ENCODE results near the gene TEX53. TPM values are rescaled to one million over a fixed set of nuclear protein-coding genes. Genes with fewer than 3 reads are reported as not detected.

Gene TEX53
- total RNA-seq, 1 donor from 2014 or later, result not detected

DNA sequence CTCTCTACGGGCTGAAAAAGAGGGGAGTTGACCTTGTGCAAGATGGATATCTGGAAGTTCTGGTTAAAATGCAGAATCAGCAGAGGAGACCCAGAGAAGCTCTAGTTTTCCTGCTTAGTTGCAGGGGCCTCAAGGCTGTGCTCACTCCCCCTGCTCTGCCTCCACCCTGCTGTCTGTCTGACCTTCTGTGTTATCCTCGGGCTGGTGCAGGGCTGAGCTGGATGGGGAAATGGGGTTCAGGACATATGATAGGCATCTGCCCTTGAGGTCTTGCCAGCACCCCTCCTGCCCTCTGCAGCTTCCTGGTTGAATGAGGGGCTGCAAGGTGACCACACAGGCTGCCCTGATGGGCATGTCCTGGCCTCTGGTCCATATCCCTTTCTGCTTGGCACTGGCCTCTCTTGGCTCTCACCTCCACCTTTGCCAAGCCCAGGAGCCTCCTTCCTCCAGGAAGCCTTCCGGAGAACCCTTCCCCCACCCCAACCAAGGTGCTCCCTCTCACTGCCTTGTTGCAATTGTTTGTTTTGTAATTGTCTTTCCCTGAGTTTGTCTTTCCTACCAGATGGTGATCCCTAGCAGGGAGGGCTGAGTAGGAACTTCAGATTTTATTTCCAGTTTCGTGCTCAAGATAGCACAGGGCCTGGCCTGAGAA lies 45.2 kb downstream of the TEX53 start:
- no peak for DNase-seq (ENCODE audit: low spot score)
- intact Hi-C loops (cut with DNase I), result no loop called here

DNA sequence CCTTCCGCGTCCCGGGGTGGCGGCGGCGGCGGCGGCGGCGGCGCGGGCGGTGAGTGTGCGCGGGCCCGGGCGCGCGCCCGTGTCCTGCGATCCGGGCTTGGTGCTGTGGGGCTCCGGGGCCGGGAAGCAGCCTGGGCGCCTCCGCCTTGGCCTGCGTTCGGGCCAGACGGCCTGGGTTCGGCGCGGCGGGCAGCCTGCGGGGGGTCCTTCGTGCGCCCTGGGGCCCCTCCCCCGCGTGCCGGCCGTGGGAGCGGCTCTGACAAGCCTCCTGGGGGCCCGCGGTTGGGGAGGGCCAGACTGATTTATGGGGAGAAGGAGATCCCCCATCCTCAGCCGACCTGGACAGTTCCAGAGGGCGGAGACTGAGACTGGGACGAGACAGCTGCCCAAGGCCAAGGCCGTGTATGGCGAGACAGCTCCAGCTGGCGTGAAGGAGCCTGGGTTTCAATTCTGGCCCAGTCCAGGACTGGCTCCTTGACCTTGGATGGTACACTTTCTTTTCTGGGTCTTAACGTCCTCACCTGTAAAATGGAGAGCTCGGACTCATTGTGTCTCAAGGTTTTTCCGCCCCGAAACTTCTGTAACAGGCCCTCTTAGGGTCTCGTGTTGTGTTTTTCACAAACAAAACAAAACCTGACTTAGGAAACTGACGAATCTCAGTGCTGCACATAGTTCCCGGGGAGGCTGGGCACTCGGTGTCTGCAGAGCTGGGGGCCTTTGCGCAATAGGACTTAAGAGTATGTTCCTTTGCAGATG lies 45.9 kb downstream of the TEX53 start:
- intact Hi-C loops (cut with DNase I), result loop anchor here (1.0 kb wide), 1 partner anchor 24 kb away; the partner anchor contains the start of gene ATP6V1G1

DNA sequence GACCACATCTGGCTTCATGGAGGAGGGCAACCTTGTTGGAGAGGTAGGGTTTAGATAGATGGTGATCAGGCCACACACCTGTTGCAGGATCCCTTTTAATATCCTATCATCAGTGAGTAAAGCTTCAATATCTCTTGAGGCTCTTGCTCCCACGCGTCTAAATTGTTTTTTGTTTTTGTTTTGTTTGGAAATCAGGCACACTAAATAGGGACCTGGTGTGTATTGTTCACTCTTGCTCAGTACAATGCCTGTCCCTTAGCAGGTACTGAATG lies 49.1 kb downstream of the TEX53 start:
- intact Hi-C loops (cut with DNase I), result no loop called here
- DNase-seq (ENCODE audit: low spot score), result no peak

More for the DNA sequence above, 45.9 kb downstream of the TEX53 start:
- peak; percentile 80 for DNase-seq (ENCODE audit: low spot score)

DNA sequence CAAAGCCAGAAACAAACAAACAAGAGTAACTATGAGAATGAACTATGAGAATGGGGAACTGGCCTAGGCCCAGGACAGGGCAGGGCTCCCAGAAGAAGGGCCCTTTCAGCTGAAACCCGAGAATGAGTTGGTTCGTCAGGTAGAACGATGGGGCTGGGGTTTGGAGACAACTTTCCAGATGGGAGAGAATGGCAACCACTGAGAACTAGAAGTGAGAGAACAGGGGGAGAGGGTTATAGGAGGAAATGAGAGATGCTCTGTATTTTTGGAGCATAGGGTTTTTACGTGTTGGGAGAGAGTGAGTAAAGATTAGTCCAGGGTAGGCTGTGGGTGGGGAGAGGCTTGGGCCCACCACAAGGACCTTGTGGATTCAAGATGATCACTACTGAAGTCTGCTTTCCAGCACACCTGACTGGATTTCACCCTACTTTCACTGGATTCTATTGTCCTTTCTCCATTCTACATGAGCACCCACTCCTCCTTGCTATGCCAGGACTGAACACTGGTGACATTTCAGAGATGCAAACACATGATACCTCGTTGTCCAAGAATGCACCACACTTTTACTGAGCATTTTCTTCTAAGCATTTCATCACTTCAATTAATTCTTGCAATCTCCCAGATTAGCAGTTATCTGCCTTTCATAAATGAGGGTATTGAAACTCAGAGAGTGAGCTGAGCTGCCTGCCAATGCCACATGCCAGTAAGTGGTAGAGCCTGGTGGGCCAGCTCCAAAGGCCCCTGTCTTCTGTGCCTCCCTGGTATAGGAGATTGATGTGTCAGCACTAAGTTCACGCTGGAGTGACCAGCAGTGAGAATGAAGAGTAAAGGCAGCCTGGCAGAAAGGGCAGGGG lies 49.7 kb downstream of the TEX53 start:
- DNase-seq (ENCODE audit: low spot score), result no peak
- intact Hi-C loops (cut with DNase I), result no loop called here

DNA sequence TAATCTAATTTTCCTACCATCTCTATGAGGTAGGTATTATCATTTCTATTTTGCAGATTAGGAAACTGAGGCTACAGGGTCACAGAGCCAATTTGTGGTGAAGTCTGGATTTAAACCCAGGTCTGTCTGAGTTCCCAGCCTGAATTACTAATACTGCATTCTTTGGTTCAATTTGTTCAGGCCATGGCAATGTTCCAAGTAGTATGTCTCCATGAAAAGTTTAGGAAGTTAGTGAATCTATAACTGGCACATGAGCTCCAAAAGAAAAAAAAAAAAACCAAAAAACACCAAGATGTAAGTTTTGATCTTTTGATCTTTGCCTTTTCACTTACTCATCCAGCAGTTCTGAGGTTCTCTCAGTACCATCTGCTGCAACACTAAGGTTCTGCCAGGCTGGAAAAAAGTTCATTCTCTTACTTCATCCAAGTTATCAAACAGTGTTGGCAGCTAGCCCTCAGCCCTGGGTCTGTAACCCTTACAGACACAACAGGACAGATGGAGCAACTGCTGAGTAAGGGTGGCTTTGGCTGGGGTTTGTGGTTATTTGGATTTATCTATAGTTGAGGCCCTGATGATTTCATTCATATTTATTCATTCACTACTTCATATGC lies 50.9 kb downstream of the TEX53 start:
- no peak for DNase-seq (ENCODE audit: low spot score)
- intact Hi-C loops (cut with DNase I), result no loop called here

Other genes starting within 250 kb of the TEX53 start
- 0.35 TPM for gene WHRN, start 152.3 kb downstream of the TEX53 start, total RNA-seq
- 64.6 TPM for gene ATP6V1G1, start 70.0 kb downstream of the TEX53 start, total RNA-seq
- 3.6 TPM for gene TMEM268, start 46.5 kb downstream of the TEX53 start, total RNA-seq
- not detected for gene TEX48, start 24.4 kb upstream of the TEX53 start, total RNA-seq
- 0.03 TPM for gene TNFSF15, start 148.2 kb upstream of the TEX53 start, total RNA-seq